Endothelial cell of umbilical vein (primary cell): ENCODE data around the gene ATXN10. TPM values are rescaled to one million over a fixed set of nuclear protein-coding genes. Genes with fewer than 3 reads are reported as not detected.

Experiments
- BruUV-seq: library from RNA; stranded (reverse); fragments of 400-500 nt; replicated peaks from 2 replicates; lab custom pipeline; 2021; lab: Mats Ljungman, UMichigan
- CTCF ChIA-PET: fragments of 300-600, 350-600 bp; sonication (Branson Sonifier 250); formaldehyde crosslinking; loops from one replicate; lab custom pipeline; 2021; ENCODE audit warnings: antibody characterized with exemption, inconsistent platforms; lab: Charles Lee
- POLR2A ChIA-PET: fragments of 300-600, 350-600 bp; sonication (Branson Sonifier 250); formaldehyde crosslinking; loops from one replicate; lab custom pipeline; 2021; ENCODE audit warnings: antibody characterized with exemption, inconsistent platforms; lab: Charles Lee
- DNase-seq: peaks from one replicate; pipeline ENCODE4 v3.0.0-alpha.2; 2011; ENCODE audit warnings: low read depth, low spot score
- FAIRE-seq: peaks from 2 replicates; lab custom pipeline; 2011; peaks lifted over from hg19 to GRCh38; lab: Jason Lieb, UNC
- H2AFZ ChIP-seq: 2 replicates; pipeline ENCODE4 v1.6.0; 2012; ENCODE audit warnings: low read depth, low read length, control low read depth, inconsistent platforms
- H3K27ac ChIP-seq: 2 replicates; pipeline ENCODE4 v1.5.1; 2011; ENCODE audit warnings: low read depth, mild to moderate bottlenecking, control low read depth, low read length, moderate library complexity; ENCODE audit not compliant: insufficient read depth
- H3K27me3 ChIP-seq, 2 experiments: 2 replicates each; pipeline versions ENCODE4 v1.6.0 to v1.6.1; 2011; ENCODE audit warnings: low read length in 2 of 2, mixed read lengths in 1 of 2; ENCODE audit not compliant: control insufficient read depth in 2 of 2, insufficient read depth in 2 of 2
- H3K36me3 ChIP-seq, 2 experiments: 2 replicates in 1 of 2; 3 replicates in 1 of 2; pipeline ENCODE4 v1.5.1; 2011; ENCODE audit warnings: low read length in 2 of 2, mild to moderate bottlenecking in 1 of 2, moderate library complexity in 1 of 2; ENCODE audit not compliant: control insufficient read depth in 2 of 2, insufficient read depth in 2 of 2; ENCODE audit errors: extremely low read depth in 1 of 2
- H3K4me1 ChIP-seq: 3 replicates; pipeline ENCODE4 v1.5.1; 2011; ENCODE audit warnings: mild to moderate bottlenecking, low read length; ENCODE audit not compliant: control insufficient read depth, insufficient read depth; ENCODE audit errors: extremely low read depth
- H3K4me2 ChIP-seq: 2 replicates; pipeline ENCODE4 v1.6.1; 2011; ENCODE audit warnings: low read length, control low read depth, mixed read lengths; ENCODE audit not compliant: insufficient read depth
- H3K4me3 ChIP-seq, 3 experiments: fragments of 200-600 bp in 1 of 3; sonication (generic), shearing (Covaris generic) in 1 of 3; replicated peaks in 1 of 3; 2 replicates each; pipeline ENCODE4 v1.5.1; 2011 to 2016; ENCODE audit warnings: control low read depth in 3 of 3, low read length in 3 of 3, mild to moderate bottlenecking in 2 of 3, inconsistent platforms in 1 of 3, low read depth in 1 of 3, moderate library complexity in 1 of 3; ENCODE audit not compliant: insufficient read depth in 1 of 3
- H3K79me2 ChIP-seq: 2 replicates; pipeline ENCODE4 v1.6.0; 2012; ENCODE audit warnings: low read length, inconsistent platforms; ENCODE audit not compliant: control insufficient read depth, insufficient read depth
- H3K9ac ChIP-seq: replicated peaks from 2 replicates; pipeline ENCODE3; 2011; ENCODE audit warnings: low read length, control low read depth; ENCODE audit not compliant: insufficient read depth; ENCODE audit errors: extremely low read depth
- H3K9me1 ChIP-seq: replicated peaks from 3 replicates; pipeline ENCODE4 v1.6.0; 2011; ENCODE audit warnings: mild to moderate bottlenecking, low read length; ENCODE audit not compliant: control insufficient read depth, insufficient read depth; ENCODE audit errors: extremely low read depth
- H3K9me3 ChIP-seq: replicated peaks from 2 replicates; pipeline ENCODE4 v1.5.1; 2012; ENCODE audit warnings: low read length, inconsistent platforms; ENCODE audit not compliant: control insufficient read depth, insufficient read depth
- H4K20me1 ChIP-seq: replicated peaks from 2 replicates; pipeline ENCODE3; 2011; ENCODE audit warnings: mild to moderate bottlenecking, low read length; ENCODE audit not compliant: control insufficient read depth, insufficient read depth; ENCODE audit errors: extremely low read depth
- CTCF ChIP-seq, 2 donors: IDR thresholded peaks; 1 replicate in 1 of 2; 2 replicates in 1 of 2; pipeline ENCODE4 v1.5.1; 2011; ENCODE audit warnings: low read length in 2 of 2, mild to moderate bottlenecking in 2 of 2, moderate library complexity in 2 of 2, control low read depth in 1 of 2, inconsistent platforms in 1 of 2, low read depth in 1 of 2; ENCODE audit not compliant: insufficient read depth in 1 of 2; ENCODE audit errors: extremely low read depth in 1 of 2
- EZH2 ChIP-seq: IDR thresholded peaks from 2 replicates; pipeline ENCODE4 v1.6.1; 2012; ENCODE audit warnings: borderline replicate concordance, low read depth, mild to moderate bottlenecking, moderate library complexity, low read length, inconsistent platforms; ENCODE audit not compliant: severe bottlenecking
- FOS ChIP-seq: IDR thresholded peaks from 2 replicates; pipeline ENCODE4 v1.6.1; 2011; ENCODE audit warnings: mild to moderate bottlenecking, low read length, moderate library complexity, borderline replicate concordance; ENCODE audit not compliant: insufficient read depth
- GATA2 ChIP-seq: IDR thresholded peaks from 2 replicates; pipeline ENCODE4 v1.7.0; 2011; ENCODE audit warnings: low read depth, mild to moderate bottlenecking, moderate library complexity, mixed read lengths, low read length; ENCODE audit not compliant: insufficient read length, insufficient read depth
- JUN ChIP-seq: IDR thresholded peaks from 2 replicates; pipeline ENCODE4 v1.6.1; 2011; ENCODE audit warnings: borderline replicate concordance, low read depth; ENCODE audit not compliant: insufficient read length, insufficient read depth
- MAX ChIP-seq: IDR thresholded peaks from 2 replicates; pipeline ENCODE4 v1.6.1; 2011; ENCODE audit not compliant: insufficient read depth, insufficient read length
- MYC ChIP-seq: IDR thresholded peaks from one replicate; pipeline ENCODE4 v1.6.1; 2011; ENCODE audit warnings: mild to moderate bottlenecking, low read depth, low read length
- POLR2A ChIP-seq: IDR thresholded peaks from 2 replicates; pipeline ENCODE4 v1.6.1; 2012; ENCODE audit warnings: low read depth, mild to moderate bottlenecking, control low read depth, low read length
- POLR2AphosphoS5 ChIP-seq: IDR thresholded peaks from 2 replicates; pipeline ENCODE4 v1.6.1; 2012; ENCODE audit warnings: low read depth, mild to moderate bottlenecking, control low read depth, low read length, moderate library complexity; ENCODE audit not compliant: insufficient read depth
- dilution Hi-C: fragments of 300-500 bp; cut with MboI; formaldehyde crosslinking; loops from one replicate; pipeline ENCODE4 v1.15.0; 2019; ENCODE audit warnings: low sequenced_read_pairs; ENCODE audit not compliant: extremely low pct_ligation_motif_present
- intact Hi-C: fragments of 100-400 bp; cut with micrococcal nuclease; formaldehyde crosslinking; loops from one replicate; pipeline ENCODE4 v1.10.0; 2022
- polyA plus RNA-seq, 4 experiments: library from polyadenylated mRNA; depleted of rRNA in 3 of 4; stranded (reverse) in 3 of 4; unstranded in 1 of 4; fragments of >200 nt; gene quantifications; 2 replicates each; pipeline versions ENCODE4 v1.2.1 to v1.2.3, GENCODE V29; 2011 to 2012; ENCODE audit warnings: missing spikeins in 1 of 4
- total RNA-seq: library from RNA; stranded (reverse); gene quantifications from 2 replicates; pipeline ENCODE4 v1.2.3, GENCODE V29; 2021

Gene ATXN10
- total and polyA plus RNA-seq, 2 donors (not counting 3 experiments of a cell fraction or from before 2014, with no cell fraction given) = 73.2 to 91.9 TPM

DNA sequence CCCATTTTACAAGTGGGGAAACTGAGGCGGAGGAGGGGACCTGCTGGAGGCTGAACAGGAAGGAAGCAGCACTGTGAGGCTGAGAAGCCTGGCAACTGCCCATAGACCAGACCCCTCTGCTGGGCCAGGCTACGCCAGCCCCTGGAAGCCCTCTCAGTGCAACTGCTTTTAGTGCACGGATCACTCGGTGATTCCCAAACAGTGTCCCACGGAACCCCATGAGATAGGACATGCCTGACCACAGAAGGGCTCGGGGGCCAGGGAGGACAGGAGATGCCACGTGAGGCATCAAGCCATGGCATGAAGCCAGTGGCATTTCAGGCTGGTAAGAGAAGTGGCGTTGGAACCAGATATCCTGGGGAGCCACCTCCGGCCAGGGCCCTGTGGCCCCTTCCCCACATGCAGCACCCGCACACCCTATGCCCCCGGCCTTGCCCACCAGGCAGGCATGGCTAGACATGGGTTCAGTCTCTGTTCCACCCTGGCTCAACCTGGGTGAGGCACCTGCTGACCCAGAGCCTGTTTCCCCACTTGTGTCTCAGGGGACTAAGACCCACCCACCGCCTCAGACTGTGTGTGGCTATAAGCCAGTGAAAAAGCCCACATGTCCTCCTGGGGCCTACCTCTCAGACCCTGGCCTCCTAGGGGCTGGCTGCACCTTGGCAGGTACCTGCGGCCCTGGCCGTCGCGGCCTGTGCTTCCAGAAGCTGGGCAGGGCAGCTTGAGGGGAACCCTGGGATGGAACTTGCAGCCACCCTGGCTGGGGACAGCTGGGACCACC, 221.2 kb downstream of the ATXN10 start:
- no TSS peak for BruUV-seq
- DNase-seq (no peak), FAIRE-seq (no peak)
- POLR2A ChIA-PET = no interaction called here
- Histone ChIP-seq H3K36me3 (no peaks in the 10 kb centered on the region), H4K20me1 (no peaks in the 10 kb centered on the region), H3K4me3 (no peak overlapping the region), H3K4me2 (no peak overlapping the region), H3K4me1 (no peaks in the 10 kb centered on the region), H3K9me1 (no peaks in the 10 kb centered on the region), H3K9ac (no peak overlapping the region), H3K27ac (no peak overlapping the region), H3K27me3 (peaks cover under 1 to 5% of the 10 kb centered on the region in 2 experiments), H3K79me2 (no peaks in the 10 kb centered on the region), H2AFZ (no peak overlapping the region), H3K9me3 (no peaks in the 10 kb centered on the region)
- CTCF ChIA-PET = interaction anchor here (2.1 kb wide), 1 partner anchor 29 kb away, joined by 9 read pairs; no protein-coding TSS in a partner anchor
- dilution Hi-C loops (no loop called here), intact Hi-C loops (no loop called here)
- no peak for TF ChIP-seq GATA2
- no peak for TF ChIP-seq POLR2AphosphoS5
- no peak for TF ChIP-seq FOS
- TF ChIP-seq CTCF (IDR thresholded peaks at IDR 0.05; ENCODE audit: extremely low read depth in 1 of 2, insufficient read depth in 1 of 2, low read depth in 1 of 2, low read length in 2 of 2) = no peak
- no peak for TF ChIP-seq MAX
- no peak for TF ChIP-seq EZH2
- TF ChIP-seq POLR2A = no peak
- no peak for TF ChIP-seq JUN
- no peak for TF ChIP-seq MYC
